SK-N-SH treated with all-trans-retinoic acid at 6 μM for 48 hours (cell line): ENCODE results near the gene PSMA4.
"Not testable (repeated sequence)": the region's sequence is repeated elsewhere in the genome, so short reads cannot be mapped to it uniquely, and the experiment has no call there.

ENCODE experiments used
- ATAC-seq: fragments of 200-7000 bp; cut with Tn5 transposase; 3 replicates; pipeline ENCODE4 v1.9.1; 2020; ENCODE audit warnings: mild to moderate bottlenecking, moderate library complexity
- ARNTL ChIP-seq: fragments of 450-650 bp; formaldehyde crosslinking; IDR thresholded peaks from 2 replicates; pipeline ENCODE4 v1.5.0; 2020; ENCODE audit warnings: low read depth, mild to moderate bottlenecking, moderate library complexity, borderline replicate concordance
- BACH2 ChIP-seq: fragments of 250-450 bp; sonication (Bioruptor Pico); IDR thresholded peaks from 2 replicates; pipeline ENCODE4 v1.9.0; 2021; ENCODE audit warnings: mild to moderate bottlenecking, borderline replicate concordance
- CREB5 ChIP-seq: fragments of 250-450 bp; sonication (Bioruptor Pico); IDR thresholded peaks from 2 replicates; pipeline ENCODE4 v1.5.1; 2020; ENCODE audit warnings: low read depth, mild to moderate bottlenecking, moderate library complexity
- CSDC2 ChIP-seq: fragments of 250-450 bp; sonication (Bioruptor Pico); IDR thresholded peaks from 2 replicates; pipeline ENCODE4 v1.5.0; 2020; ENCODE audit warnings: mild to moderate bottlenecking, moderate library complexity
- CSRNP3 ChIP-seq: fragments of 250-450 bp; sonication (Bioruptor Pico); IDR thresholded peaks from 2 replicates; pipeline ENCODE4 v1.5.1; 2021; ENCODE audit warnings: mild to moderate bottlenecking, moderate library complexity
- GLIS3 ChIP-seq: fragments of 250-450 bp; sonication (Bioruptor Pico); IDR thresholded peaks from 2 replicates; pipeline ENCODE4 v1.5.0; 2020; ENCODE audit warnings: mild to moderate bottlenecking, moderate library complexity
- OSR1 ChIP-seq: fragments of 250-450 bp; sonication (Bioruptor Pico); IDR thresholded peaks from 2 replicates; pipeline ENCODE4 v1.8.0; 2022; ENCODE audit warnings: moderate library complexity, mild to moderate bottlenecking, inconsistent platforms
- PATZ1 ChIP-seq: fragments of 250-450 bp; sonication (Bioruptor Pico); IDR thresholded peaks from 2 replicates; pipeline ENCODE4 v1.8.0; 2020; ENCODE audit warnings: mild to moderate bottlenecking, moderate library complexity, borderline replicate concordance
- POU6F1 ChIP-seq: fragments of 250-450 bp; sonication (Bioruptor Pico); IDR thresholded peaks from 2 replicates; pipeline ENCODE4 v1.8.0; 2021; ENCODE audit warnings: low read depth, mild to moderate bottlenecking, moderate library complexity, borderline replicate concordance
- RARB ChIP-seq: fragments of 250-450 bp; sonication (Bioruptor Pico); IDR thresholded peaks from 2 replicates; pipeline ENCODE4 v1.8.0; 2021; ENCODE audit warnings: mild to moderate bottlenecking, moderate library complexity
- TCF4 ChIP-seq: fragments of 250-450 bp; sonication (Bioruptor Pico); IDR thresholded peaks from 2 replicates; pipeline ENCODE4 v1.8.0; 2021; ENCODE audit warnings: mild to moderate bottlenecking, moderate library complexity, borderline replicate concordance
- TOX ChIP-seq: fragments of 250-450 bp; sonication (Bioruptor Pico); IDR thresholded peaks from 2 replicates; pipeline ENCODE4 v1.8.0; 2021; ENCODE audit warnings: mild to moderate bottlenecking, moderate library complexity, borderline replicate concordance
- TSHZ2 ChIP-seq: fragments of 250-450 bp; sonication (Bioruptor Pico); IDR thresholded peaks from 2 replicates; pipeline ENCODE4 v1.5.0; 2020; ENCODE audit warnings: mild to moderate bottlenecking, moderate library complexity
- ZC3H10 ChIP-seq: fragments of 250-450 bp; sonication (Bioruptor Pico); IDR thresholded peaks from 2 replicates; pipeline ENCODE4 v1.5.1; 2021; ENCODE audit warnings: mild to moderate bottlenecking, moderate library complexity
- ZFP3 ChIP-seq: fragments of 250-450 bp; sonication (Bioruptor Pico); IDR thresholded peaks from 2 replicates; pipeline ENCODE4 v1.5.0; 2020; ENCODE audit warnings: mild to moderate bottlenecking, moderate library complexity
- ZNF565 ChIP-seq: fragments of 450-650 bp; formaldehyde crosslinking; conservative IDR thresholded peaks from 2 replicates; pipeline ENCODE4 v1.5.0; 2020; ENCODE audit warnings: low read depth, mild to moderate bottlenecking, moderate library complexity
- ZNF70 ChIP-seq: fragments of 450-650 bp; formaldehyde crosslinking; IDR thresholded peaks from 2 replicates; pipeline ENCODE4 v1.5.0; 2020; ENCODE audit warnings: mild to moderate bottlenecking, moderate library complexity
- ZNF8 ChIP-seq: fragments of 450-650 bp; formaldehyde crosslinking; IDR thresholded peaks from 2 replicates; pipeline ENCODE4 v1.5.0; 2020; ENCODE audit warnings: mild to moderate bottlenecking, moderate library complexity

Gene PSMA4

GRCh38 chr15:78537266-78537905 lies 2.9 kb upstream of the PSMA4 start:
- no peak for TF ChIP-seq OSR1 (CRISPR knock-in tag)
- TF ChIP-seq ZNF70 (CRISPR knock-in tag), result no peak
- TF ChIP-seq CSRNP3, result no peak
- no peak for TF ChIP-seq CREB5 (CRISPR knock-in tag)
- no peak for TF ChIP-seq TSHZ2 (CRISPR knock-in tag)
- no peak for TF ChIP-seq RARB (CRISPR knock-in tag)
- TF ChIP-seq ZC3H10 (CRISPR knock-in tag), result no peak
- no peak for TF ChIP-seq ARNTL
- no peak for TF ChIP-seq TOX (CRISPR knock-in tag)
- no peak for TF ChIP-seq GLIS3 (CRISPR knock-in tag)
- TF ChIP-seq PATZ1 (CRISPR knock-in tag), result no peak
- no peak for TF ChIP-seq ZFP3 (CRISPR knock-in tag)
- no peak for TF ChIP-seq BACH2
- TF ChIP-seq POU6F1 (CRISPR knock-in tag), result no peak
- TF ChIP-seq CSDC2 (CRISPR knock-in tag), result no peak
- TF ChIP-seq ZNF565 (CRISPR knock-in tag), result no peak
- TF ChIP-seq, all 23 proteins: peak for 0
- no peak for ATAC-seq

GRCh38 chr15:78538358-78538757 lies 1.9 kb upstream of the PSMA4 start:
- ATAC-seq, result no peak
- no peak for TF ChIP-seq ZC3H10 (CRISPR knock-in tag)
- no peak for TF ChIP-seq RARB (CRISPR knock-in tag)
- no peak for TF ChIP-seq TOX (CRISPR knock-in tag)
- no peak for TF ChIP-seq OSR1 (CRISPR knock-in tag)
- no peak for TF ChIP-seq PATZ1 (CRISPR knock-in tag)
- no peak for TF ChIP-seq GLIS3 (CRISPR knock-in tag)
- TF ChIP-seq CSDC2 (CRISPR knock-in tag), result no peak
- no peak for TF ChIP-seq ZNF8 (CRISPR knock-in tag)
- no peak for TF ChIP-seq ARNTL
- TF ChIP-seq TCF4 (CRISPR knock-in tag), result no peak

GRCh38 chr15:78539464-78540140 lies 642 bp upstream of the PSMA4 start:
- not testable (repeated sequence) for ATAC-seq
